Nephron progenitor cell (in vitro differentiated cells): ENCODE data around the gene CCNI2.

Source experiments
- DNase-seq: peaks from one replicate; pipeline ENCODE4 v3.0.0; 2021
- H3K27ac Mint-ChIP-seq: 2 replicates; pipeline ENCODE4 v1.8.0; 2021; ENCODE audit warnings: mild to moderate bottlenecking, moderate library complexity, mixed read lengths
- H3K27me3 Mint-ChIP-seq: 2 replicates; pipeline ENCODE4 v1.8.0; 2021; ENCODE audit warnings: mild to moderate bottlenecking, low read depth, mixed read lengths; ENCODE audit not compliant: poor library complexity
- H3K36me3 Mint-ChIP-seq: 2 replicates; pipeline ENCODE4 v1.8.0; 2021; ENCODE audit warnings: low read depth, mixed read lengths
- H3K4me1 Mint-ChIP-seq: 2 replicates; pipeline ENCODE4 v1.8.0; 2021; ENCODE audit warnings: mixed read lengths
- H3K4me3 Mint-ChIP-seq: 2 replicates; pipeline ENCODE4 v1.8.0; 2021; ENCODE audit warnings: mild to moderate bottlenecking, moderate library complexity, mixed read lengths
- H3K9me3 Mint-ChIP-seq: 2 replicates; pipeline ENCODE4 v1.8.0; 2021; ENCODE audit warnings: mild to moderate bottlenecking, moderate library complexity, mixed read lengths
- TF ChIP-seq, protein P1 (sequence below): fragments of 200-600 bp; sonication (generic); IDR thresholded peaks from 2 replicates; pipeline ENCODE4 v1.5.0; 2021; ENCODE audit warnings: antibody characterized with exemption

Gene CCNI2

DNA sequence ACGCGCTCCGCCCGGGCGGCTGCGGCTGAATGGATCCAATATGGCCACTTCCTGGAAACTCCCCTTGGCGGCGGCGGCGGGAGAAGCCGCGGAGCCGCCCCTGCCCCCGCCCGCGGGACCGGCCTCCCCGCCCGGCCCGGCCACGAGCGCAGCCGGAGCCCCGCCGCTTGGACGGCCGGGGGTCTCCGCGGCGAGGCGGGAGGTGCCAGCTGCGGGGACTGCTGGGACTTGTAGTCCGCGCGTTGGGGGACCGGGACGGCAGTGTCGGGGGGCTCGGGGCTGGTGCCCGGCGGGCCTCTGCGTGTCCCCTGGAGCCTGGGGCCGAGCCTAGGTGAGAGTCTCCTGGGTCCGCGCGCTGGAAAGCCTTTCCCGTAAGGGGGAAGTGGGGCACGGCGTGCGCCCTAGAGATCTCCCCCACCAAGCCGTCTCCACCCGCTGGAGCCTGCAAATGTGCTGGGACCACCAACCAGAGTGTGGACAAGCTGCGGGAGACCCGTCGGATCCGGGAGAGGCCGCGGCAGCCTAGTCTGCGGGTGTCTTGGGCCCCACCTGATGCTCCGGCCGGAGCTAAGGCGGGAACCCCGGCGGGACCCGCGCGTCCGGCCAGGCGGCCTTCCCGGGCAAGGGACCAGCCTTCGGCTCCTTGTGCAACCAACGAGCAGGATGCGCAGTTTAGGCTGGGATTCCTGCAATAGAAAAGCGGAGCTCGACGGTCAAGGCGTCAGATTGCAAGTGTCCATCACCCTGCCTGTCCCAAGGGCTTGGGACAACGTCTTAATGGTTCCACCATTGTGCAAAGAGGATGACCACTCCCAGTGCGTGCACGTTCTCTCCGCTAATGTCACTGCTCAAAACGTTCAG is 30.2 kb downstream of the CCNI2 start, which contains the start of gene SEPTIN8:
Gene SEPTIN8, minus strand, starts transcription at position 31 of the 861 bp plus-strand sequence. CDS start 102 bp downstream, outside the sequence.
- peaks cover 29% of the 10 kb centered on the region for H3K4me1 Mint-ChIP-seq
- H3K4me3 Mint-ChIP-seq = peak within 1 kb of the TSS; percentile 81
- H3K27ac Mint-ChIP-seq = no peak within 1 kb of the TSS

DNA sequence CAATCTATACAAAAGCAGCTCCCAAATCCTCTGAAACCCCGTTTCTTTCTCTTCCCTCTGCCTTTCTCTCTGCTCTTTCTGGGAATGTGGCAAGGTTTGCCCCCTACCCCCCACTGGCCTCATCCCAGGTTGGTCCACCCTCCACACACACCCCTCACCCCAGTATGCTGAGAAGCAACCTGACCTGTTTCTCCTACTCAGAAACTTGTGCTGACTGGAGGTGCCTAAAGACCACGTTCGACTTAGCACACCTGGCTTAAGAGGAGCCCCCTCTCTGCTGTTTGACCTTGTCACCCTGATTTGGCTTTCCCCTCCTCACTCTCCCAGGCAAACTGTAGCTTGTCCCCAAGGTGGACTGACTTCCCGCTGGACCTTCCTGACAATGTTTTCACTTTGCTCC is 30.9 kb downstream of the CCNI2 start:
- no peak overlapping the region for H3K27ac Mint-ChIP-seq
- peaks cover 29% of the 10 kb centered on the region for H3K4me1 Mint-ChIP-seq
- no peaks in the 10 kb centered on the region for H3K9me3 Mint-ChIP-seq
- no peak for DNase-seq
- no peaks in the 10 kb centered on the region for H3K36me3 Mint-ChIP-seq
- H3K4me3 Mint-ChIP-seq = peak overlapping the region; percentile 79
- TF ChIP-seq, protein P1, sequence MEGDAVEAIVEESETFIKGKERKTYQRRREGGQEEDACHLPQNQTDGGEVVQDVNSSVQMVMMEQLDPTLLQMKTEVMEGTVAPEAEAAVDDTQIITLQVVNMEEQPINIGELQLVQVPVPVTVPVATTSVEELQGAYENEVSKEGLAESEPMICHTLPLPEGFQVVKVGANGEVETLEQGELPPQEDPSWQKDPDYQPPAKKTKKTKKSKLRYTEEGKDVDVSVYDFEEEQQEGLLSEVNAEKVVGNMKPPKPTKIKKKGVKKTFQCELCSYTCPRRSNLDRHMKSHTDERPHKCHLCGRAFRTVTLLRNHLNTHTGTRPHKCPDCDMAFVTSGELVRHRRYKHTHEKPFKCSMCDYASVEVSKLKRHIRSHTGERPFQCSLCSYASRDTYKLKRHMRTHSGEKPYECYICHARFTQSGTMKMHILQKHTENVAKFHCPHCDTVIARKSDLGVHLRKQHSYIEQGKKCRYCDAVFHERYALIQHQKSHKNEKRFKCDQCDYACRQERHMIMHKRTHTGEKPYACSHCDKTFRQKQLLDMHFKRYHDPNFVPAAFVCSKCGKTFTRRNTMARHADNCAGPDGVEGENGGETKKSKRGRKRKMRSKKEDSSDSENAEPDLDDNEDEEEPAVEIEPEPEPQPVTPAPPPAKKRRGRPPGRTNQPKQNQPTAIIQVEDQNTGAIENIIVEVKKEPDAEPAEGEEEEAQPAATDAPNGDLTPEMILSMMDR = no peak
- H3K27me3 Mint-ChIP-seq = peaks cover 55% of the 10 kb centered on the region

More for the DNA sequence above, 30.2 kb downstream of the CCNI2 start, which contains the start of gene SEPTIN8:
- H3K9me3 Mint-ChIP-seq = no peaks in the 10 kb centered on the region
- TF ChIP-seq, protein P1 = no peak
- peak; percentile 74 for DNase-seq
- peaks cover 54% of the 10 kb centered on the region for H3K27me3 Mint-ChIP-seq
- H3K36me3 Mint-ChIP-seq = no peaks in the 10 kb centered on the region

DNA sequence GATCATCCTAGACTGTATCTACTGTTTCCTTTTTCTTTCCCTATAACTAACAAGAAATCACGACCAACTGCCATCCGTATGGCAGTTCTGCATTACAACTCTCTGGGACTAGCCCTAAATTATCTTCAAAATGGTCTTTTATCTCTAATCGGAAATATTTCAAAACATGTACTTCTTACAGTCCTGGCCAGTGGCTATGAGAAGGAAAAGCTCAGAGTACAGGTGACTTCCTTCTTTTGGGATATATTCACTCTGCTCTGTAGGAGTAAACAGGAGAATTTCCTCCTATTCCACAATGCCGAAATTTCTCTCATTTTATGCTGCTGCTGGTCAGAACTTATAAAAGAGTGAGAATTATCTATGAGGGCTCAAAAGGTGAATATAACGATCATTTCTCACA is 31.6 kb downstream of the CCNI2 start:
- Mint-ChIP-seq H3K9me3 (no peaks in the 10 kb centered on the region), H3K27me3 (peaks cover 58% of the 10 kb centered on the region), H3K4me1 (peaks cover 25% of the 10 kb centered on the region), H3K27ac (no peak overlapping the region), H3K36me3 (no peaks in the 10 kb centered on the region), H3K4me3 (peak overlapping the region; percentile 11)
- TF ChIP-seq, protein P1 = no peak
- DNase-seq = no peak

DNA sequence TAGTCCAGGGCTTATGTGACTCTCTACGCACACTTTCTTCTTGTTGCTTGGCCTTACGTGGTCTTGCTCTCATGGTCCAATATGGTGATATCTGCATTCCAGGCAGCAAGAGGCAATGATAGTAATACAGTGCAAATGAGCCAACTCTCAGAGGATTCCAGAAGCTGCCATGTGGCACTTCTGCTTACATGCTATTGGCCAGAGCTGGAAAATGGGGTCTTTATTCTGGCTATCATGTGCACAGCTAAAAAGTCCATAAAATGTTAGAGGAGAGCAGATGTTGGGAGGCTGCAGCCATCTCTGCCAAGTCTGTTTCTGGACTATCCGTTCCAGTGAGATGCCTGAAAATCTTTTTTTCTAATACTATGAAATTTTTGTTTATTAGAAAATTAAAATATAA is 32.7 kb downstream of the CCNI2 start:
- Mint-ChIP-seq H3K4me3 (no peak overlapping the region), H3K36me3 (no peaks in the 10 kb centered on the region), H3K4me1 (peaks cover 22% of the 10 kb centered on the region), H3K27me3 (peaks cover 58% of the 10 kb centered on the region), H3K27ac (no peak overlapping the region), H3K9me3 (no peaks in the 10 kb centered on the region)
- TF ChIP-seq, protein P1 = no peak
- DNase-seq = no peak

DNA sequence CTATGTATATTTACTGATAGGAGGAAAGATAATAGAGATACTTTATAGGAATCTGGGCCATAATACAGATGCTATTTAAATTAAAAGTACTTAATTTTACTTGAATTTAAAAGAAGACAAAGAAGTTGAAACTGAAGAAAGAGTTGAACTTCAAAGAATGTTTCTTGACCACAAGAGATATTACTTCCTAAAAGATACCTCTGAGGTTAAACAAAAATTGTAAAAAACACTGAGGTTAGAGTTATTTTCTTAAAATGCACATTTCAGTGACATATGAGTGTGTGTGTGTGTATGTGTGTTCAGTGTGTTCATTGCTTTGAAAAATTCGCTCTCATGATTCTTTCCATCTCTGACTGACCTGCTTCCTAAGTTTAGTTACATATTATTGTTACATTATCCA is 33.4 kb downstream of the CCNI2 start:
- no peaks in the 10 kb centered on the region for H3K36me3 Mint-ChIP-seq
- DNase-seq = no peak
- H3K4me3 Mint-ChIP-seq = no peak overlapping the region
- H3K9me3 Mint-ChIP-seq = no peaks in the 10 kb centered on the region
- TF ChIP-seq, protein P1 = no peak
- no peak overlapping the region for H3K27ac Mint-ChIP-seq
- peaks cover 63% of the 10 kb centered on the region for H3K27me3 Mint-ChIP-seq
- H3K4me1 Mint-ChIP-seq = peaks cover 16% of the 10 kb centered on the region
